ENCODE results near the gene WNT7A. TPM values are rescaled to one million over a fixed set of nuclear protein-coding genes. Genes with fewer than 3 reads are reported as not detected.
A peak's percentile ranks its signal among the peaks of the same experiment; 100 is the strongest.

The WNT7A gene
- total RNA-seq, 1 experiment from 2014 or later: not detected

DNA sequence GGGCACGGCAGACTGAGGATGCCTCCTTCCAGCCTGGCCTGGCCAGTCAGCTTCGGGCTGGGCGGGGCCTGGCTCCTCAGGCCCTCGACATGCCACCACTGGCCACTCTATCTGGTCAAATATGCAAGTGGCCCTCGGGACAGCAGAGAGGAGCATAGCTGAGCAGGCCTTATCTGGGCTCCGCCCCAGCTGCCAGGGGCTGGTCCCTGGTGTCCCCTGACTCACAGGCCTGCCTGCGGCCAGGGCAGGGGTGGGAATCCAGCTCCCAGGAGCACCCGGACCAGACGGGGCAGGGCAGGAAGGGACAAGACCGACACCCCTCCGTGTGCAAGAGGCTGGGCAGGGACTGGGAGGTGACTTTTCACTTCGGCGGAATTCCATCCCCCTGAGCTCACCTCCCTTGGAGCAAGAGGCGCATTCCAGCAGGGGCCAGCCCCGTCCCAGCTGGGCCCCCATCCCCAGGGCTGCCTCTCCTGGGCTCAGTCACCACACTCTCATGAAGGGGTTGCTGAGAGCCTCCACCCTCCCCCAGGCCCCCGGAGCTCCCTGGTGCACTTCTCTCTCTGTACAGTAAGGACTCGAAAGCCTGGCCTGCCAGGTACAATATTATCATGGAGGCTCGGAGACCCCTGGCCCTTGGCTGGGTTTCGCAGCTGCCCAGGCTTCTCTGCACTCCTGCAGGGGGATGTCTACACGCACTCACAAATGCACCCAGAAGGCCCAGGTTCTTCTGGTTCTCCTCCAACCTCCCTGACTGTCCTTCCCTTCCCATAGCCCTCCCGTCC, 29.5 kb downstream of the WNT7A start:
- H4K8ac ChIP-seq (replicated peaks; ENCODE audit: insufficient read length, low read depth, low read length): no peak overlapping the region
- no peaks in the 10 kb centered on the region for H3K23me2 ChIP-seq (ENCODE audit: insufficient read length, low read depth, low read length, poor library complexity, severe bottlenecking)
- no peak overlapping the region for H2BK15ac ChIP-seq (ENCODE audit: low read depth, low read length)
- whole genome bisulfite sequencing (ENCODE audit: extremely low coverage, insufficient read length, low lambda C conversion rate): no CpG with 5 or more reads among the region's 21 CpGs
- H3K79me2 ChIP-seq (ENCODE audit: insufficient read depth, low read length): no peaks in the 10 kb centered on the region
- no peaks in the 10 kb centered on the region for H3K79me1 ChIP-seq (ENCODE audit: insufficient read depth, low read depth, low read length, poor library complexity, severe bottlenecking)
- peak overlapping the region; percentile 7 for H3K18ac ChIP-seq (ENCODE audit: insufficient read length, low read depth, low read length)
- no peak overlapping the region for H2AK5ac ChIP-seq (ENCODE audit: insufficient read length, low read length)
- Mint-ChIP-seq H3K4me1 (peaks cover 22 to 26% of the 10 kb centered on the region in 2 experiments), H3K9me3 (no peaks in the 10 kb centered on the region; a peak in 1 of 5 replicates), H3K27ac (no peak overlapping the region), H3K36me3 (ENCODE audit: insufficient read depth in 1 of 3, low read depth in 3 of 3) (no peaks in the 10 kb centered on the region), H3K4me3 (no peak overlapping the region), H3K27me3 (ENCODE audit: low read depth) (peaks cover 18% of the 10 kb centered on the region)
- peak overlapping the region; percentile 9 for H4K91ac ChIP-seq (ENCODE audit: insufficient read length, low read depth, low read length)
- no peak overlapping the region for H2BK5ac ChIP-seq (ENCODE audit: insufficient read length, low read length)
- no peak overlapping the region for H3K27ac ChIP-seq (ENCODE audit: insufficient read length, low read depth, low read length)
- TF ChIP-seq, protein P1, sequence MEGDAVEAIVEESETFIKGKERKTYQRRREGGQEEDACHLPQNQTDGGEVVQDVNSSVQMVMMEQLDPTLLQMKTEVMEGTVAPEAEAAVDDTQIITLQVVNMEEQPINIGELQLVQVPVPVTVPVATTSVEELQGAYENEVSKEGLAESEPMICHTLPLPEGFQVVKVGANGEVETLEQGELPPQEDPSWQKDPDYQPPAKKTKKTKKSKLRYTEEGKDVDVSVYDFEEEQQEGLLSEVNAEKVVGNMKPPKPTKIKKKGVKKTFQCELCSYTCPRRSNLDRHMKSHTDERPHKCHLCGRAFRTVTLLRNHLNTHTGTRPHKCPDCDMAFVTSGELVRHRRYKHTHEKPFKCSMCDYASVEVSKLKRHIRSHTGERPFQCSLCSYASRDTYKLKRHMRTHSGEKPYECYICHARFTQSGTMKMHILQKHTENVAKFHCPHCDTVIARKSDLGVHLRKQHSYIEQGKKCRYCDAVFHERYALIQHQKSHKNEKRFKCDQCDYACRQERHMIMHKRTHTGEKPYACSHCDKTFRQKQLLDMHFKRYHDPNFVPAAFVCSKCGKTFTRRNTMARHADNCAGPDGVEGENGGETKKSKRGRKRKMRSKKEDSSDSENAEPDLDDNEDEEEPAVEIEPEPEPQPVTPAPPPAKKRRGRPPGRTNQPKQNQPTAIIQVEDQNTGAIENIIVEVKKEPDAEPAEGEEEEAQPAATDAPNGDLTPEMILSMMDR (conservative IDR thresholded peaks at IDR 0.05): no peak
- no peaks in the 10 kb centered on the region for H3K4me1 ChIP-seq (ENCODE audit: insufficient read depth, low read length)
- no peaks in the 10 kb centered on the region; the same call in 1 of the 2 replicates for H3K27me3 ChIP-seq (ENCODE audit: insufficient read depth, low read length)
- no peak overlapping the region for H4K5ac ChIP-seq (ENCODE audit: insufficient read length, low read depth, low read length)
- H3K9ac ChIP-seq (ENCODE audit: extremely low read depth, insufficient read length, low read length): no peak overlapping the region
- H2BK20ac ChIP-seq (ENCODE audit: low read depth, low read length, poor library complexity, severe bottlenecking): no peak overlapping the region
- no peaks in the 10 kb centered on the region for H4K20me1 ChIP-seq (ENCODE audit: control insufficient read depth, insufficient read depth, insufficient read length)
- peak; percentile 79 for DNase-seq
- no peak overlapping the region for H2AFZ ChIP-seq (ENCODE audit: low read length)
- H2BK12ac ChIP-seq (ENCODE audit: insufficient read length, low read depth, low read length): no peak overlapping the region
- no peak overlapping the region for H2BK120ac ChIP-seq (ENCODE audit: low read depth, low read length, poor library complexity, severe bottlenecking)
- H3K4me2 ChIP-seq (ENCODE audit: insufficient read depth, insufficient read length, low read length): no peak overlapping the region
- no peak overlapping the region for H3K14ac ChIP-seq (ENCODE audit: insufficient read depth, low read length)
- no peaks in the 10 kb centered on the region for H3K9me3 ChIP-seq (ENCODE audit: control insufficient read depth, low read depth, low read length)
- no peak overlapping the region for H3T11ph ChIP-seq (ENCODE audit: low read length)
- no peak overlapping the region for H3K23ac ChIP-seq (ENCODE audit: insufficient read length, low read depth, low read length)
- H3K4ac ChIP-seq (ENCODE audit: low read depth, low read length): no peak overlapping the region
- H3K56ac ChIP-seq (ENCODE audit: insufficient read length, low read depth, low read length): no peak overlapping the region

Data from H9 (cell line).